Peyer's patch (tissue), 4 donors: ENCODE data around the gene B3GALT6.

Source experiments
- POLR2A ChIP-seq, 2 donors: fragments of 450-650 bp; IDR thresholded peaks; one replicate each; pipeline ENCODE4 v1.5.1; 2017; ENCODE audit warnings: antibody characterized with exemption in 2 of 2, mild to moderate bottlenecking in 2 of 2, moderate library complexity in 2 of 2
- TF ChIP-seq, protein P1 (sequence below), 6 experiments: fragments of 450-650 bp in 4 of 6; fragments of 200-600 bp in 2 of 6; sonication (generic) in 1 of 6; IDR thresholded peaks; one replicate each; pipeline ENCODE4 v1.5.1; 2017 to 2019; ENCODE audit warnings: antibody characterized with exemption in 6 of 6, mild to moderate bottlenecking in 3 of 6, moderate library complexity in 1 of 6

GRCh38 chr1:1246577-1247340 is 14.7 kb downstream of the B3GALT6 start, which contains the start of gene C1QTNF12:
- TF ChIP-seq, protein P1, sequence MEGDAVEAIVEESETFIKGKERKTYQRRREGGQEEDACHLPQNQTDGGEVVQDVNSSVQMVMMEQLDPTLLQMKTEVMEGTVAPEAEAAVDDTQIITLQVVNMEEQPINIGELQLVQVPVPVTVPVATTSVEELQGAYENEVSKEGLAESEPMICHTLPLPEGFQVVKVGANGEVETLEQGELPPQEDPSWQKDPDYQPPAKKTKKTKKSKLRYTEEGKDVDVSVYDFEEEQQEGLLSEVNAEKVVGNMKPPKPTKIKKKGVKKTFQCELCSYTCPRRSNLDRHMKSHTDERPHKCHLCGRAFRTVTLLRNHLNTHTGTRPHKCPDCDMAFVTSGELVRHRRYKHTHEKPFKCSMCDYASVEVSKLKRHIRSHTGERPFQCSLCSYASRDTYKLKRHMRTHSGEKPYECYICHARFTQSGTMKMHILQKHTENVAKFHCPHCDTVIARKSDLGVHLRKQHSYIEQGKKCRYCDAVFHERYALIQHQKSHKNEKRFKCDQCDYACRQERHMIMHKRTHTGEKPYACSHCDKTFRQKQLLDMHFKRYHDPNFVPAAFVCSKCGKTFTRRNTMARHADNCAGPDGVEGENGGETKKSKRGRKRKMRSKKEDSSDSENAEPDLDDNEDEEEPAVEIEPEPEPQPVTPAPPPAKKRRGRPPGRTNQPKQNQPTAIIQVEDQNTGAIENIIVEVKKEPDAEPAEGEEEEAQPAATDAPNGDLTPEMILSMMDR (IDR thresholded peaks at IDR 0.05): no peak
- no peak for TF ChIP-seq POLR2A (IDR thresholded peaks at IDR 0.05)
